K562 (cell line): Measurements from ENCODE around the gene APPBP2. TPM values are rescaled to one million over a fixed set of nuclear protein-coding genes. Genes with fewer than 3 reads are reported as not detected.
"Not testable (repeated sequence)": the region's sequence is repeated elsewhere in the genome, so short reads cannot be mapped to it uniquely, and the experiment has no call there.

Source experiments
- ATAC-seq: fragments of 200-7000 bp; cut with Tn5 transposase; 3 replicates; pipeline ENCODE4 v1.9.1; 2020; ENCODE audit warnings: moderate library complexity
- BruUV-seq: library from RNA; stranded (reverse); fragments of 400-500 nt; replicated peaks from 2 replicates; lab custom pipeline; 2021; lab: Mats Ljungman, UMichigan
- CTCF ChIA-PET: fragments of 300-600 bp; formaldehyde crosslinking; extraction: SDS; loops from one replicate; lab custom pipeline; 2021; ENCODE audit warnings: low intra/inter-chr PET ratio; lab: Yijun Ruan, JAX
- POLR2A ChIA-PET: fragments of 300-600, 350-650 bp; sonication (Branson Sonifier 250); formaldehyde crosslinking; extraction: SDS; loops from one replicate; lab custom pipeline; 2021; ENCODE audit warnings: antibody characterized with exemption, inconsistent platforms; lab: Yijun Ruan, JAX
- DNase-seq, 4 experiments: peaks; one replicate each; pipeline versions ENCODE4 v3.0.0 to v3.0.0-alpha.2; 2011 to 2018; ENCODE audit warnings: low spot score in 3 of 4, mixed read lengths in 3 of 4; ENCODE audit errors: extremely low read depth in 1 of 4
- FAIRE-seq: peaks from 2 replicates; lab custom pipeline; 2011; peaks lifted over from hg19 to GRCh38; lab: Jason Lieb, UNC
- H2AFZ ChIP-seq: 2 replicates; pipeline ENCODE4 v1.6.0; 2011; ENCODE audit warnings: low read depth, low read length, control low read depth, inconsistent platforms
- H3K27ac ChIP-seq: fragments of 200-600 bp; 3 replicates; pipeline ENCODE4 v1.8.0; 2011; ENCODE audit warnings: low read depth, mild to moderate bottlenecking, control low read depth, inconsistent platforms, low read length, moderate library complexity, mixed read lengths; ENCODE audit errors: extremely low read depth
- H3K27me3 ChIP-seq, 2 experiments: fragments of 300-600 bp in 1 of 2; 2 replicates in 1 of 2; 3 replicates in 1 of 2; pipeline versions ENCODE4 v1.6.0 to v1.8.0; 2011; ENCODE audit warnings: inconsistent platforms in 2 of 2, low read length in 2 of 2, mild to moderate bottlenecking in 1 of 2, mixed read lengths in 1 of 2, moderate library complexity in 1 of 2; ENCODE audit not compliant: control insufficient read depth in 2 of 2, insufficient read depth in 2 of 2
- H3K36me3 ChIP-seq: fragments of 300-600 bp; 3 replicates; pipeline ENCODE4 v1.8.0; 2011; ENCODE audit warnings: mild to moderate bottlenecking, low read length, inconsistent platforms; ENCODE audit not compliant: control insufficient read depth, insufficient read depth
- H3K4me1 ChIP-seq, 2 experiments: fragments of 200-600 bp in 1 of 2; replicated peaks in 1 of 2; 2 replicates in 1 of 2; 3 replicates in 1 of 2; pipeline versions ENCODE4 v1.5.1 to v1.8.0; 2011; ENCODE audit warnings: inconsistent platforms in 2 of 2, low read length in 2 of 2, mild to moderate bottlenecking in 1 of 2, mixed read lengths in 1 of 2, moderate library complexity in 1 of 2; ENCODE audit not compliant: control insufficient read depth in 2 of 2, insufficient read depth in 2 of 2
- H3K4me2 ChIP-seq: 2 replicates; pipeline ENCODE4 v1.6.1; 2011; ENCODE audit warnings: low read length, control low read depth, inconsistent platforms, mixed read lengths; ENCODE audit not compliant: insufficient read depth
- H3K4me3 ChIP-seq: fragments of 200-600 bp; sonication (generic), shearing (Covaris generic); 2 replicates; pipeline ENCODE4 v1.5.1; 2016; ENCODE audit warnings: control low read depth, inconsistent platforms
- H3K79me2 ChIP-seq: fragments of 200-600 bp; 3 replicates; pipeline ENCODE4 v1.8.0; 2011; ENCODE audit warnings: low read length, inconsistent platforms; ENCODE audit not compliant: control insufficient read depth, insufficient read depth
- H3K9ac ChIP-seq, 2 experiments: 2 replicates each; pipeline versions ENCODE4 v1.6.0 to v1.6.1; 2011; ENCODE audit warnings: low read depth in 2 of 2, low read length in 2 of 2, control low read depth in 1 of 2, inconsistent platforms in 1 of 2, mild to moderate bottlenecking in 1 of 2, mixed read lengths in 1 of 2; ENCODE audit not compliant: insufficient read depth in 1 of 2
- H3K9me1 ChIP-seq: one replicate; pipeline ENCODE4 v1.6.0; 2011; ENCODE audit warnings: inconsistent platforms, mild to moderate bottlenecking, low read length, moderate library complexity; ENCODE audit not compliant: control insufficient read depth, insufficient read depth
- H3K9me3 ChIP-seq: replicated peaks from 2 replicates; pipeline ENCODE4 v1.5.1; 2011; ENCODE audit warnings: low read depth, low read length, inconsistent platforms; ENCODE audit not compliant: control insufficient read depth, insufficient read depth
- H4K20me1 ChIP-seq: replicated peaks from 2 replicates; pipeline ENCODE4 v1.6.1; 2011; ENCODE audit warnings: low read length, inconsistent platforms, mixed read lengths; ENCODE audit not compliant: control insufficient read depth, insufficient read depth
- WGBS: fragments of 100-300 bp; shearing (Covaris generic); methylation state at CpG from one replicate; pipeline ENCODE4 v1.1.6; 2016; ENCODE audit warnings: low coverage, mixed read lengths; ENCODE audit not compliant: insufficient coverage; ENCODE audit errors: missing lambda C conversion rate; 5-methylcytosine and 5-hydroxymethylcytosine counted together
- in situ Hi-C: fragments of 300-500 bp; cut with MboI; formaldehyde crosslinking; loops from 4 replicates; pipeline ENCODE4 v1.15.0; 2018; ENCODE audit warnings: inconsistent platforms, mixed read lengths
- intact Hi-C: fragments of 100-400 bp; cut with micrococcal nuclease; formaldehyde crosslinking; loops from 2 replicates; pipeline ENCODE4 v1.14.2; 2022
- polyA plus RNA-seq, 8 experiments: library from polyadenylated mRNA; depleted of rRNA in 4 of 8; stranded (reverse) in 5 of 8; unstranded in 3 of 8; fragments of >200 nt; fragmentation: Nextera tagmentation in 2 of 8; fragmentation: Illumina TruSeq in 1 of 8; extraction: Ambion mirVana in 2 of 8; extraction: Trizol in 1 of 8; gene quantifications; 2 replicates each; pipeline versions ENCODE4 v1.2.1 to v1.2.3, GENCODE V29; 2011 to 2014; ENCODE audit warnings: inconsistent platforms in 1 of 8, missing spikeins in 1 of 8
- total RNA-seq, 7 experiments: library from RNA; depleted of rRNA in 6 of 7; stranded (reverse); fragments of >200 nt in 6 of 7; fragmentation: Illumina TruSeq in 2 of 7; extraction: Trizol in 2 of 7; gene quantifications; 2 replicates each; pipeline versions ENCODE4 v1.2.1 to v1.2.3, GENCODE V29; 2011 to 2021; ENCODE audit warnings: low replicate concordance in 1 of 7
- TF ChIP-seq, protein P1 (sequence below), 3 experiments: fragments of 200-800 bp in 1 of 3; fragments of 250-450 bp in 1 of 3; fragments of 450-650 bp in 1 of 3; sonication (Bioruptor Pico) in 1 of 3; sonication (Bioruptor generic) in 1 of 3; formaldehyde crosslinking in 1 of 3; IDR thresholded peaks; 2 replicates each; pipeline versions ENCODE4 v1.6.1 to v1.8.0; 2016 to 2022; ENCODE audit warnings: mild to moderate bottlenecking in 2 of 3, missing genetic modification characterization in 2 of 3, missing compliant biosample characterization in 1 of 3, moderate library complexity in 1 of 3

APPBP2 gene
- total and polyA plus RNA-seq, 9 of the 15 experiments (the other 6 are each of a cell fraction or from before 2014, with no cell fraction given), result 2.7 to 16.8 (median 6.9) TPM

DNA sequence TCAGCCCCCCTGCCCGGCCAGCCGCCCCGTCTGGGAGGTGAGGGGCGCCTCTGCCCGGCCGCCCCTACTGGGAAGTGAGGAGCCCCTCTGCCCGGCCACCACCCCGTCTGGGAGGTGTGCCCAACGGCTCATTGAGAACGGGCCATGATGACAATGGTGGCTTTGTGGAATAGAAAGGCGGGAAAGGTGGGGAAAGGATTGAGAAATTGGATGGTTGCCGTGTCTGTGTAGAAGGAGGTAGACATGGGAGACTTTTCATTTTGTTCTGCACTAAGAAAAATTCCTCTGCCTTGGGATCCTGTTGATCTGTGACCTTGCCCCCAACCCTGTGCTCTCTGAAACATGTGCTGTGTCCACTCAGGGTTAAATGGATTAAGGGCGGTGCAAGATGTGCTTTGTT is 26.2 kb upstream of the APPBP2 start:
- DNase-seq, H3K4me2 ChIP-seq, H4K20me1 ChIP-seq, H3K4me1 ChIP-seq, in situ Hi-C loops, H3K9me3 ChIP-seq, BruUV-seq, H2AFZ ChIP-seq, H3K4me3 ChIP-seq, FAIRE-seq, ATAC-seq, POLR2A ChIA-PET, intact Hi-C loops, H3K36me3 ChIP-seq, H3K9ac ChIP-seq, H3K9me1 ChIP-seq, H3K79me2 ChIP-seq, CTCF ChIA-PET, H3K27ac ChIP-seq, H3K27me3 ChIP-seq: not testable (repeated sequence)
- TF ChIP-seq, protein P1, sequence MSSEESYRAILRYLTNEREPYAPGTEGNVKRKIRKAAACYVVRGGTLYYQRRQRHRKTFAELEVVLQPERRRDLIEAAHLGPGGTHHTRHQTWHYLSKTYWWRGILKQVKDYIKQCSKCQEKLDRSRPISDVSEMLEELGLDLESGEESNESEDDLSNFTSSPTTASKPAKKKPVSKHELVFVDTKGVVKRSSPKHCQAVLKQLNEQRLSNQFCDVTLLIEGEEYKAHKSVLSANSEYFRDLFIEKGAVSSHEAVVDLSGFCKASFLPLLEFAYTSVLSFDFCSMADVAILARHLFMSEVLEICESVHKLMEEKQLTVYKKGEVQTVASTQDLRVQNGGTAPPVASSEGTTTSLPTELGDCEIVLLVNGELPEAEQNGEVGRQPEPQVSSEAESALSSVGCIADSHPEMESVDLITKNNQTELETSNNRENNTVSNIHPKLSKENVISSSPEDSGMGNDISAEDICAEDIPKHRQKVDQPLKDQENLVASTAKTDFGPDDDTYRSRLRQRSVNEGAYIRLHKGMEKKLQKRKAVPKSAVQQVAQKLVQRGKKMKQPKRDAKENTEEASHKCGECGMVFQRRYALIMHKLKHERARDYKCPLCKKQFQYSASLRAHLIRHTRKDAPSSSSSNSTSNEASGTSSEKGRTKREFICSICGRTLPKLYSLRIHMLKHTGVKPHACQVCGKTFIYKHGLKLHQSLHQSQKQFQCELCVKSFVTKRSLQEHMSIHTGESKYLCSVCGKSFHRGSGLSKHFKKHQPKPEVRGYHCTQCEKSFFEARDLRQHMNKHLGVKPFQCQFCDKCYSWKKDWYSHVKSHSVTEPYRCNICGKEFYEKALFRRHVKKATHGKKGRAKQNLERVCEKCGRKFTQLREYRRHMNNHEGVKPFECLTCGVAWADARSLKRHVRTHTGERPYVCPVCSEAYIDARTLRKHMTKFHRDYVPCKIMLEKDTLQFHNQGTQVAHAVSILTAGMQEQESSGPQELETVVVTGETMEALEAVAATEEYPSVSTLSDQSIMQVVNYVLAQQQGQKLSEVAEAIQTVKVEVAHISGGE (CRISPR knock-in tag; IDR thresholded peaks at IDR 0.05), result peak in 1 of 3 experiments; percentile 84; a peak in 2 of 6 replicates
- WGBS, result 58% methylated on average over 2 of the region's 13 CpGs
